Aortic smooth muscle cell (primary cell): ENCODE results near the gene CDT1. TPM values are rescaled to one million over a fixed set of nuclear protein-coding genes. Genes with fewer than 3 reads are reported as not detected.

Experiments
- total RNA-seq: library from RNA; depleted of rRNA; stranded (reverse); fragments of >200 nt; gene quantifications from 2 replicates; pipeline ENCODE4 v1.2.3, GENCODE V29; 2014

Gene CDT1
- 5.0 and 12.3 TPM in 2 replicates for total RNA-seq

GRCh38 chr16:88803264-88803987 is at the start of gene CDT1:
TSS of gene CDT1 (plus strand) at chr16:88803789. CDS start at chr16:88803832, 43 bp downstream.

GRCh38 chr16:88785106-88785924 is 18.3 kb upstream of the CDT1 start, which contains the start of gene PIEZO1:
TSS of gene PIEZO1 (minus strand) at chr16:88785220. CDS start at chr16:88784964, 256 bp downstream.

GRCh38 chr16:88811769-88812512 is 8.4 kb downstream of the CDT1 start, which contains the start of gene APRT:
TSS of gene APRT (minus strand) at chr16:88811928. CDS start at chr16:88811899, 29 bp downstream.

GRCh38 chr16:88856828-88857727 is 53.5 kb downstream of the CDT1 start, which contains the start of the genes GALNS and TRAPPC2L:
TSS of gene GALNS (minus strand) at chr16:88856947. CDS start at chr16:88856877, 70 bp downstream.
TSS of gene TRAPPC2L (plus strand) at chr16:88857127. CDS start at chr16:88857151, 24 bp downstream.

Other genes with a start within 250 kb of the CDT1 start
- gene ZC3H18, start 233.4 kb upstream of the CDT1 start, total RNA-seq, result 9.8 and 11.6 TPM in 2 replicates
- gene IL17C, start 165.2 kb upstream of the CDT1 start, total RNA-seq, result not detected in 2 replicates
- gene CYBA, start 152.7 kb upstream of the CDT1 start, total RNA-seq, result 363 and 449 TPM in 2 replicates
- gene MVD, start 140.7 kb upstream of the CDT1 start, total RNA-seq, result 60.4 and 68.6 TPM in 2 replicates
- gene SNAI3, start 117.3 kb upstream of the CDT1 start, total RNA-seq, result not detected in 2 replicates
- 8.0 and 10.4 TPM in 2 replicates for gene RNF166, start 97.4 kb upstream of the CDT1 start, total RNA-seq
- gene CTU2, start 97.3 kb upstream of the CDT1 start, total RNA-seq, result 11.3 and 17.6 TPM in 2 replicates
- 190 and 217 TPM in 2 replicates for gene PIEZO1, start 18.6 kb upstream of the CDT1 start, total RNA-seq
- 64.6 and 70.0 TPM in 2 replicates for gene APRT, start 8.1 kb downstream of the CDT1 start, total RNA-seq
- 17.2 and 19.8 TPM in 2 replicates for gene GALNS, start 53.2 kb downstream of the CDT1 start, total RNA-seq
- gene TRAPPC2L, start 53.3 kb downstream of the CDT1 start, total RNA-seq, result 78.0 and 90.4 TPM in 2 replicates
- not detected in 2 replicates for gene PABPN1L, start 62.9 kb downstream of the CDT1 start, total RNA-seq
- 0.06 TPM in 1 of 2 replicates, not detected in the other for gene CBFA2T3, start 173.4 kb downstream of the CDT1 start, total RNA-seq